GM12865 (cell line): ENCODE results near the gene C10orf62.

Source experiments
- DNase-seq: peaks from one replicate; pipeline ENCODE4 v3.0.0; 2010; ENCODE audit warnings: low read depth
- H3K4me3 ChIP-seq: 2 replicates; pipeline ENCODE4 v1.5.1; 2011; ENCODE audit warnings: mild to moderate bottlenecking, low read depth, low read length, control low read depth
- TF ChIP-seq, protein P1 (sequence below): IDR thresholded peaks from 2 replicates; pipeline ENCODE4 v1.5.1; 2011; ENCODE audit warnings: low read length, control low read depth, low read depth, inconsistent platforms; ENCODE audit not compliant: insufficient read depth; ENCODE audit errors: missing control alignments

Gene C10orf62

GRCh38 chr10:97584060-97584797, 5.3 kb upstream of the C10orf62 start, which contains the start of gene HOGA1:
HOGA1 (plus strand) TSS chr10:97584389; CDS start chr10:97584704, 315 bp downstream.
- peak; percentile 38 for DNase-seq
- TF ChIP-seq, protein P1, sequence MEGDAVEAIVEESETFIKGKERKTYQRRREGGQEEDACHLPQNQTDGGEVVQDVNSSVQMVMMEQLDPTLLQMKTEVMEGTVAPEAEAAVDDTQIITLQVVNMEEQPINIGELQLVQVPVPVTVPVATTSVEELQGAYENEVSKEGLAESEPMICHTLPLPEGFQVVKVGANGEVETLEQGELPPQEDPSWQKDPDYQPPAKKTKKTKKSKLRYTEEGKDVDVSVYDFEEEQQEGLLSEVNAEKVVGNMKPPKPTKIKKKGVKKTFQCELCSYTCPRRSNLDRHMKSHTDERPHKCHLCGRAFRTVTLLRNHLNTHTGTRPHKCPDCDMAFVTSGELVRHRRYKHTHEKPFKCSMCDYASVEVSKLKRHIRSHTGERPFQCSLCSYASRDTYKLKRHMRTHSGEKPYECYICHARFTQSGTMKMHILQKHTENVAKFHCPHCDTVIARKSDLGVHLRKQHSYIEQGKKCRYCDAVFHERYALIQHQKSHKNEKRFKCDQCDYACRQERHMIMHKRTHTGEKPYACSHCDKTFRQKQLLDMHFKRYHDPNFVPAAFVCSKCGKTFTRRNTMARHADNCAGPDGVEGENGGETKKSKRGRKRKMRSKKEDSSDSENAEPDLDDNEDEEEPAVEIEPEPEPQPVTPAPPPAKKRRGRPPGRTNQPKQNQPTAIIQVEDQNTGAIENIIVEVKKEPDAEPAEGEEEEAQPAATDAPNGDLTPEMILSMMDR, result no peak
- no peak within 1 kb of the TSS for H3K4me3 ChIP-seq

DNA sequence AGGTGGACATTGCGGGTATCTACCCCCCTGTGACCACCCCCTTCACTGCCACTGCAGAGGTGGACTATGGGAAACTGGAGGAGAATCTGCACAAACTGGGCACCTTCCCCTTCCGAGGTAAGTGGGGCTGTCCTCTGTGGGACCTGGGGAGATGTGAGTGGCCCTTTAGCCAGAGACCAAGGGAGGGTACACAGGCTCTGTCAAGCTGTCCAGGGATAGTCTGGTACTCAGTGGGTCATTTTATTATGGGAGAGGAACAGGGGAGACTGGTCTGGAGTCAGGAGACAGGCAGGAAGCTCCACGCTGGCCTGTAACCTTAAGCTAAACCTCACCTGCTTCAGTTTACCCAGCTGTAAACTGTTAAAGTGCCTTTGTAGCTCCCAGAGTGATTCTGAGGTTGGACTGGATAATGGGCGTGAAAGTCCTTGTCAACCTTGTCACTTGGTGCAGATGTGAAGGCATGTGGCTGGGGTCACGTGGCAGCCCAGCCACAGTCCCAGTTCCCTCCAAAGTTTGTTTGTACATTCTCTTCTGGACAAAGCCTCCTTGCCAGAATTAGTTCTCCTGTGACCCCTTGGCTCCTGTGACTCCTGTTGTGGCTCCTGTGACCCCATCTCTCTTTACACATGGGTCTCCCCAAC, 4.6 kb upstream of the C10orf62 start:
- no peak for DNase-seq
- no peak overlapping the region for H3K4me3 ChIP-seq
- TF ChIP-seq, protein P1, result no peak

- DNase-seq, result no peak
- TF ChIP-seq, protein P1, result no peak
- no peak overlapping the region for H3K4me3 ChIP-seq
Measured at GRCh38 chr10:97585439-97585811, 4.1 kb upstream of the C10orf62 start.

- TF ChIP-seq, protein P1, result no peak
- no peak for DNase-seq
- no peak overlapping the region for H3K4me3 ChIP-seq
Measured at GRCh38 chr10:97587183-97587582, 2.3 kb upstream of the C10orf62 start.

- TF ChIP-seq, protein P1, result no peak
- H3K4me3 ChIP-seq, result no peak overlapping the region
- peak; percentile 15 for DNase-seq
Measured at GRCh38 chr10:97590082-97590747, 694 bp downstream of the C10orf62 start.

GRCh38 chr10:97590748-97591495, 1.4 kb downstream of the C10orf62 start:
- TF ChIP-seq, protein P1, result no peak
- no peak for DNase-seq
- no peak overlapping the region for H3K4me3 ChIP-seq
